GM23338 (cell line): ENCODE data around the gene PADI1. TPM values are rescaled to one million over a fixed set of nuclear protein-coding genes. Genes with fewer than 3 reads are reported as not detected.

ENCODE experiments used
- ATAC-seq: fragments of 200-7000 bp; cut with Tn5 transposase; 3 replicates; pipeline ENCODE4 v1.9.1; 2020
- DNase-seq: peaks from one replicate; pipeline ENCODE4 v3.0.0-alpha.2; 2015; ENCODE audit warnings: low spot score
- H2AFZ ChIP-seq: fragments of 200-600 bp; sonication (generic); 2 replicates; pipeline ENCODE4 v1.8.0; 2016; ENCODE audit warnings: antibody characterized with exemption, mild to moderate bottlenecking, moderate library complexity
- H3F3A ChIP-seq: fragments of 200-600 bp; sonication (generic); replicated peaks from 2 replicates; pipeline ENCODE4 v1.8.0; 2017; ENCODE audit warnings: antibody characterized with exemption, mixed run types, low read depth
- H3K27ac ChIP-seq: fragments of 200-600 bp; sonication (generic); 2 replicates; pipeline ENCODE4 v1.6.1; 2016; ENCODE audit warnings: low read depth
- H3K27me3 ChIP-seq: fragments of 200-600 bp; sonication (generic); 2 replicates; pipeline ENCODE4 v1.8.0; 2016; ENCODE audit warnings: mild to moderate bottlenecking, mixed run types, moderate library complexity; ENCODE audit not compliant: insufficient read depth
- H3K36me3 ChIP-seq: fragments of 200-600 bp; sonication (generic); 2 replicates; pipeline ENCODE4 v1.8.0; 2016; ENCODE audit warnings: mild to moderate bottlenecking; ENCODE audit not compliant: insufficient read depth
- H3K4me1 ChIP-seq: fragments of 200-600 bp; sonication (generic); 2 replicates; pipeline ENCODE4 v1.8.0; 2016; ENCODE audit warnings: mild to moderate bottlenecking, moderate library complexity; ENCODE audit not compliant: insufficient read depth
- H3K4me2 ChIP-seq: fragments of 200-600 bp; sonication (generic); 2 replicates; pipeline ENCODE4 v1.7.1; 2017; ENCODE audit warnings: mixed run types
- H3K4me3 ChIP-seq: fragments of 200-600 bp; sonication (generic); 2 replicates; pipeline ENCODE4 v1.6.1; 2016; ENCODE audit warnings: mixed run types
- H3K79me2 ChIP-seq: fragments of 200-600 bp; sonication (generic); replicated peaks from 2 replicates; pipeline ENCODE4 v1.8.0; 2017; ENCODE audit warnings: mild to moderate bottlenecking; ENCODE audit not compliant: insufficient read depth
- H3K9me2 ChIP-seq: fragments of 200-600 bp; sonication (generic); 2 replicates; pipeline ENCODE4 v1.8.0; 2017; ENCODE audit not compliant: insufficient read depth
- H4K20me1 ChIP-seq: fragments of 200-600 bp; sonication (generic); replicated peaks from 2 replicates; pipeline ENCODE4 v1.8.0; 2017; ENCODE audit warnings: mild to moderate bottlenecking; ENCODE audit not compliant: insufficient read depth
- H3K27ac Mint-ChIP-seq: 2 replicates; pipeline ENCODE4 v1.8.0; 2020; ENCODE audit warnings: inconsistent platforms, mild to moderate bottlenecking, moderate library complexity, mixed read lengths
- H3K27me3 Mint-ChIP-seq: 3 replicates; pipeline ENCODE4 v1.8.0; 2022; ENCODE audit warnings: low read depth, mild to moderate bottlenecking, moderate library complexity, mixed read lengths, inconsistent platforms; ENCODE audit not compliant: insufficient read depth, poor library complexity
- H3K36me3 Mint-ChIP-seq: 3 replicates; pipeline ENCODE4 v1.8.0; 2021; ENCODE audit warnings: low read depth, mild to moderate bottlenecking, inconsistent platforms, moderate library complexity, mixed read lengths
- H3K4me1 Mint-ChIP-seq: 3 replicates; pipeline ENCODE4 v1.8.0; 2020; ENCODE audit warnings: mild to moderate bottlenecking, inconsistent platforms, mixed read lengths
- H3K4me3 Mint-ChIP-seq: 3 replicates; pipeline ENCODE4 v1.8.0; 2021; ENCODE audit warnings: moderate library complexity, mild to moderate bottlenecking, inconsistent platforms, mixed read lengths
- H3K9me3 Mint-ChIP-seq: 3 replicates; pipeline ENCODE4 v1.8.0; 2020; ENCODE audit warnings: moderate library complexity, mild to moderate bottlenecking, inconsistent platforms, mixed read lengths
- CREB1 ChIP-seq: fragments of 250-450 bp; sonication (Bioruptor Pico); IDR thresholded peaks from 2 replicates; pipeline ENCODE4 v1.5.0; 2020; ENCODE audit warnings: low read depth, mild to moderate bottlenecking, moderate library complexity
- EZH2 ChIP-seq: fragments of 200-600 bp; sonication (generic); IDR thresholded peaks from one replicate; pipeline ENCODE4 v1.8.0; 2017; ENCODE audit warnings: antibody characterized with exemption, mild to moderate bottlenecking, low read depth; ENCODE audit not compliant: unreplicated experiment
- EZH2phosphoT487 ChIP-seq: fragments of 200-600 bp; sonication (generic); IDR thresholded peaks from one replicate; pipeline ENCODE4 v1.8.1; 2018; ENCODE audit warnings: antibody characterized with exemption; ENCODE audit not compliant: unreplicated experiment
- JUNB ChIP-seq: IDR thresholded peaks from one replicate; pipeline ENCODE4 v1.6.1; 2016; ENCODE audit warnings: antibody characterized with exemption; ENCODE audit not compliant: unreplicated experiment
- NANOG ChIP-seq: IDR thresholded peaks from 2 replicates; pipeline ENCODE4 v1.6.1; 2016; ENCODE audit warnings: antibody characterized with exemption, borderline replicate concordance
- POLR2AphosphoS5 ChIP-seq: IDR thresholded peaks from 2 replicates; pipeline ENCODE4 v1.6.1; 2016; ENCODE audit warnings: antibody characterized with exemption, low read depth
- STAT1 ChIP-seq: IDR thresholded peaks from one replicate; pipeline ENCODE4 v1.6.1; 2016; ENCODE audit warnings: antibody characterized with exemption; ENCODE audit not compliant: unreplicated experiment
- ZNF114 ChIP-seq: fragments of 250-450 bp; sonication (Bioruptor Pico); IDR thresholded peaks from 2 replicates; pipeline ENCODE4 v1.5.0; 2020; ENCODE audit warnings: mild to moderate bottlenecking, moderate library complexity
- ZNF331 ChIP-seq: fragments of 250-450 bp; sonication (Bioruptor Pico); IDR thresholded peaks from 2 replicates; pipeline ENCODE4 v1.5.0; 2020; ENCODE audit warnings: low read depth, mild to moderate bottlenecking, moderate library complexity
- polyA plus RNA-seq: library from polyadenylated mRNA; unstranded; fragments of >200 nt; fragmentation: Nextera tagmentation; extraction: Ambion mirVana; gene quantifications from 2 replicates; pipeline ENCODE4 v1.2.1, GENCODE V29; 2016
- total RNA-seq: library from RNA; depleted of rRNA; stranded (reverse); fragments of >200 nt; shearing (Covaris generic); gene quantifications from 2 replicates; pipeline ENCODE4 v1.2.3, GENCODE V29; 2014
- TF ChIP-seq, protein P1 (sequence below): IDR thresholded peaks from 2 replicates; pipeline ENCODE4 v1.6.1; 2016; ENCODE audit warnings: antibody characterized with exemption
- TF ChIP-seq, protein P2 (sequence below), 2 experiments: fragments of 200-600 bp in 1 of 2; sonication (generic) in 1 of 2; conservative IDR thresholded peaks; 2 replicates each; pipeline versions ENCODE4 v1.5.1 to v1.6.1; 2016 to 2017; ENCODE audit warnings: antibody characterized with exemption in 2 of 2, low read depth in 2 of 2, mild to moderate bottlenecking in 2 of 2, moderate library complexity in 1 of 2
- TF ChIP-seq, protein P3 (sequence below): fragments of 250-450 bp; sonication (Bioruptor Pico); IDR thresholded peaks from 2 replicates; pipeline ENCODE4 v1.5.0; 2020; ENCODE audit warnings: mild to moderate bottlenecking, moderate library complexity
- TF ChIP-seq, protein P4 (sequence below): IDR thresholded peaks from one replicate; pipeline ENCODE4 v1.6.1; 2018; ENCODE audit warnings: antibody characterized with exemption; ENCODE audit not compliant: unreplicated experiment

PADI1 gene
- total and polyA plus RNA-seq, 2 experiments from 2014 or later = 0.26 to 0.28 TPM

DNA sequence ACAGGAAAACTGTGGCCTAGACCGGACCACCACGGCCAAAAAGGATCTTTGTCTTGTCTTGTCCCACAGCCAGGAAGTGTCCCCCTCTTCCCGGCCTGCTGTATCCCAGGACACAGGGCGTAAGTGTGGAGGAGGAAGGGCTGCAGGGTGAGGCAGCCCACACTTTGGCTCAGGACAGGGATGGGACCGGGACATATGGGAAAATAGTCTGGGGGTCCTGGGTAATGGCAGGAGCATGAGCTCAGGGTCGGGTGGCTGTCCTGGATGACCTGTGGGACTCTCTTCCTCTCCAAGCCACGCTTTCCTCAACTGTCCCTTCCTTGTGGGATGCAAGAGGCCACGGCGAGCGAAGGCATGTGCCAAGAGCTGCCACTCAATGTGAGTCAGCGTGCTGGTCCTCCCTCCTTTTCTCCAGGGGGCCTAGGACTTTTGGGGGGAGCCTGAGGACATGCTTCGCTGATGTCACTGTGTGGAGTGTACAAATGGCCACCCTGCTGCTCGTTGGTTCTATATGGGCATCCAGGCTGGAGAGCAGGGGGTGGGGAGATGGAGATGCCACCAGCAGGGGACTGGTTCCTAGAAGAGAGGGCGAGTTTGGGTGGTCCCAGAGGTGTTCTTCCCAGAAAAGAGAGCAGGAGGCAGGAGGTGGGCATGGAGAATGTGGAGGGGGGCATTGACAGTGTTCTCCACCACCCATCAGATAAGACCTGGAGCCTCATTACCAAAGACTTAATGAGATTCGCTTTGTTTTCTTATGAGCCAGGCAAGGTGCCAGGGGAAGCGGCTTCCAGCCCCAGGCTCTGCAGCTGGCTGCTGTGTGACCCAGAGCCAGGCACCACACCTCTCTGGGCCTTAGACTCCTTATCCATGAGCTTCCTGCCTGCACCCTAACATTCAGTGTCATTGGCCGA, 11.5 kb upstream of the PADI1 start:
- Histone ChIP-seq H3K4me3 (no peak overlapping the region), H3K4me1 (no peaks in the 10 kb centered on the region)

More for the DNA sequence above, 11.5 kb upstream of the PADI1 start:
- H3K27ac Mint-ChIP-seq = no peak overlapping the region
- Histone ChIP-seq H3K27me3 (no peaks in the 10 kb centered on the region), H3K36me3 (no peaks in the 10 kb centered on the region), H3K79me2 (no peaks in the 10 kb centered on the region), H3K27ac (no peak overlapping the region), H3F3A (no peaks in the 10 kb centered on the region), H2AFZ (no peak overlapping the region), H3K4me2 (no peak overlapping the region), H4K20me1 (no peaks in the 10 kb centered on the region), H3K9me2 (no peaks in the 10 kb centered on the region)
- H3K9me3 Mint-ChIP-seq = peaks cover 7% of the 10 kb centered on the region
- H3K4me3 Mint-ChIP-seq = no peak overlapping the region
- peaks cover 8% of the 10 kb centered on the region for H3K4me1 Mint-ChIP-seq
- H3K36me3 Mint-ChIP-seq = no peaks in the 10 kb centered on the region; the same call in 2 of the 3 replicates
- TF ChIP-seq NANOG (no peak), JUNB (no peak), EZH2phosphoT487 (no peak), STAT1 (no peak), CREB1 (CRISPR knock-in tag) (no peak), ZNF331 (CRISPR knock-in tag) (no peak), POLR2AphosphoS5 (no peak), ZNF114 (no peak), EZH2 (no peak)
- TF ChIP-seq, protein P1, sequence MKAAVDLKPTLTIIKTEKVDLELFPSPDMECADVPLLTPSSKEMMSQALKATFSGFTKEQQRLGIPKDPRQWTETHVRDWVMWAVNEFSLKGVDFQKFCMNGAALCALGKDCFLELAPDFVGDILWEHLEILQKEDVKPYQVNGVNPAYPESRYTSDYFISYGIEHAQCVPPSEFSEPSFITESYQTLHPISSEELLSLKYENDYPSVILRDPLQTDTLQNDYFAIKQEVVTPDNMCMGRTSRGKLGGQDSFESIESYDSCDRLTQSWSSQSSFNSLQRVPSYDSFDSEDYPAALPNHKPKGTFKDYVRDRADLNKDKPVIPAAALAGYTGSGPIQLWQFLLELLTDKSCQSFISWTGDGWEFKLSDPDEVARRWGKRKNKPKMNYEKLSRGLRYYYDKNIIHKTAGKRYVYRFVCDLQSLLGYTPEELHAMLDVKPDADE = no peak
- TF ChIP-seq, protein P2, sequence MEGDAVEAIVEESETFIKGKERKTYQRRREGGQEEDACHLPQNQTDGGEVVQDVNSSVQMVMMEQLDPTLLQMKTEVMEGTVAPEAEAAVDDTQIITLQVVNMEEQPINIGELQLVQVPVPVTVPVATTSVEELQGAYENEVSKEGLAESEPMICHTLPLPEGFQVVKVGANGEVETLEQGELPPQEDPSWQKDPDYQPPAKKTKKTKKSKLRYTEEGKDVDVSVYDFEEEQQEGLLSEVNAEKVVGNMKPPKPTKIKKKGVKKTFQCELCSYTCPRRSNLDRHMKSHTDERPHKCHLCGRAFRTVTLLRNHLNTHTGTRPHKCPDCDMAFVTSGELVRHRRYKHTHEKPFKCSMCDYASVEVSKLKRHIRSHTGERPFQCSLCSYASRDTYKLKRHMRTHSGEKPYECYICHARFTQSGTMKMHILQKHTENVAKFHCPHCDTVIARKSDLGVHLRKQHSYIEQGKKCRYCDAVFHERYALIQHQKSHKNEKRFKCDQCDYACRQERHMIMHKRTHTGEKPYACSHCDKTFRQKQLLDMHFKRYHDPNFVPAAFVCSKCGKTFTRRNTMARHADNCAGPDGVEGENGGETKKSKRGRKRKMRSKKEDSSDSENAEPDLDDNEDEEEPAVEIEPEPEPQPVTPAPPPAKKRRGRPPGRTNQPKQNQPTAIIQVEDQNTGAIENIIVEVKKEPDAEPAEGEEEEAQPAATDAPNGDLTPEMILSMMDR (conservative IDR thresholded peaks at IDR 0.05; ENCODE audit: low read depth in 2 of 2) = no peak
- TF ChIP-seq, protein P3, sequence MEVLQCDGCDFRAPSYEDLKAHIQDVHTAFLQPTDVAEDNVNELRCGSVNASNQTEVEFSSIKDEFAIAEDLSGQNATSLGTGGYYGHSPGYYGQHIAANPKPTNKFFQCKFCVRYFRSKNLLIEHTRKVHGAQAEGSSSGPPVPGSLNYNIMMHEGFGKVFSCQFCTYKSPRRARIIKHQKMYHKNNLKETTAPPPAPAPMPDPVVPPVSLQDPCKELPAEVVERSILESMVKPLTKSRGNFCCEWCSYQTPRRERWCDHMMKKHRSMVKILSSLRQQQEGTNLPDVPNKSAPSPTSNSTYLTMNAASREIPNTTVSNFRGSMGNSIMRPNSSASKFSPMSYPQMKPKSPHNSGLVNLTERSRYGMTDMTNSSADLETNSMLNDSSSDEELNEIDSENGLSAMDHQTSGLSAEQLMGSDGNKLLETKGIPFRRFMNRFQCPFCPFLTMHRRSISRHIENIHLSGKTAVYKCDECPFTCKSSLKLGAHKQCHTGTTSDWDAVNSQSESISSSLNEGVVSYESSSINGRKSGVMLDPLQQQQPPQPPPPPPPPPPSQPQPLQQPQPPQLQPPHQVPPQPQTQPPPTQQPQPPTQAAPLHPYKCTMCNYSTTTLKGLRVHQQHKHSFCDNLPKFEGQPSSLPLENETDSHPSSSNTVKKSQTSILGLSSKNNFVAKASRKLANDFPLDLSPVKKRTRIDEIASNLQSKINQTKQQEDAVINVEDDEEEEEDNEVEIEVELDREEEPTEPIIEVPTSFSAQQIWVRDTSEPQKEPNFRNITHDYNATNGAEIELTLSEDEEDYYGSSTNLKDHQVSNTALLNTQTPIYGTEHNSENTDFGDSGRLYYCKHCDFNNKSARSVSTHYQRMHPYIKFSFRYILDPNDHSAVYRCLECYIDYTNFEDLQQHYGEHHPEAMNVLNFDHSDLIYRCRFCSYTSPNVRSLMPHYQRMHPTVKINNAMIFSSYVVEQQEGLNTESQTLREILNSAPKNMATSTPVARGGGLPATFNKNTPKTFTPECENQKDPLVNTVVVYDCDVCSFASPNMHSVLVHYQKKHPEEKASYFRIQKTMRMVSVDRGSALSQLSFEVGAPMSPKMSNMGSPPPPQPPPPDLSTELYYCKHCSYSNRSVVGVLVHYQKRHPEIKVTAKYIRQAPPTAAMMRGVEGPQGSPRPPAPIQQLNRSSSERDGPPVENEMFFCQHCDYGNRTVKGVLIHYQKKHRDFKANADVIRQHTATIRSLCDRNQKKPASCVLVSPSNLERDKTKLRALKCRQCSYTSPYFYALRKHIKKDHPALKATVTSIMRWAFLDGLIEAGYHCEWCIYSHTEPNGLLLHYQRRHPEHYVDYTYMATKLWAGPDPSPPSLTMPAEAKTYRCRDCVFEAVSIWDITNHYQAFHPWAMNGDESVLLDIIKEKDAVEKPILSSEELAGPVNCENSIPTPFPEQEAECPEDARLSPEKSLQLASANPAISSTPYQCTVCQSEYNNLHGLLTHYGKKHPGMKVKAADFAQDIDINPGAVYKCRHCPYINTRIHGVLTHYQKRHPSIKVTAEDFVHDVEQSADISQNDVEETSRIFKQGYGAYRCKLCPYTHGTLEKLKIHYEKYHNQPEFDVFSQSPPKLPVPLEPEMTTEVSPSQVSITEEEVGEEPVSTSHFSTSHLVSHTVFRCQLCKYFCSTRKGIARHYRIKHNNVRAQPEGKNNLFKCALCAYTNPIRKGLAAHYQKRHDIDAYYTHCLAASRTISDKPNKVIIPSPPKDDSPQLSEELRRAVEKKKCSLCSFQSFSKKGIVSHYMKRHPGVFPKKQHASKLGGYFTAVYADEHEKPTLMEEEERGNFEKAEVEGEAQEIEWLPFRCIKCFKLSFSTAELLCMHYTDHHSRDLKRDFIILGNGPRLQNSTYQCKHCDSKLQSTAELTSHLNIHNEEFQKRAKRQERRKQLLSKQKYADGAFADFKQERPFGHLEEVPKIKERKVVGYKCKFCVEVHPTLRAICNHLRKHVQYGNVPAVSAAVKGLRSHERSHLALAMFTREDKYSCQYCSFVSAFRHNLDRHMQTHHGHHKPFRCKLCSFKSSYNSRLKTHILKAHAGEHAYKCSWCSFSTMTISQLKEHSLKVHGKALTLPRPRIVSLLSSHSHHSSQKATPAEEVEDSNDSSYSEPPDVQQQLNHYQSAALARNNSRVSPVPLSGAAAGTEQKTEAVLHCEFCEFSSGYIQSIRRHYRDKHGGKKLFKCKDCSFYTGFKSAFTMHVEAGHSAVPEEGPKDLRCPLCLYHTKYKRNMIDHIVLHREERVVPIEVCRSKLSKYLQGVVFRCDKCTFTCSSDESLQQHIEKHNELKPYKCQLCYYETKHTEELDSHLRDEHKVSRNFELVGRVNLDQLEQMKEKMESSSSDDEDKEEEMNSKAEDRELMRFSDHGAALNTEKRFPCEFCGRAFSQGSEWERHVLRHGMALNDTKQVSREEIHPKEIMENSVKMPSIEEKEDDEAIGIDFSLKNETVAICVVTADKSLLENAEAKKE (CRISPR knock-in tag) = no peak
- TF ChIP-seq, protein P4, sequence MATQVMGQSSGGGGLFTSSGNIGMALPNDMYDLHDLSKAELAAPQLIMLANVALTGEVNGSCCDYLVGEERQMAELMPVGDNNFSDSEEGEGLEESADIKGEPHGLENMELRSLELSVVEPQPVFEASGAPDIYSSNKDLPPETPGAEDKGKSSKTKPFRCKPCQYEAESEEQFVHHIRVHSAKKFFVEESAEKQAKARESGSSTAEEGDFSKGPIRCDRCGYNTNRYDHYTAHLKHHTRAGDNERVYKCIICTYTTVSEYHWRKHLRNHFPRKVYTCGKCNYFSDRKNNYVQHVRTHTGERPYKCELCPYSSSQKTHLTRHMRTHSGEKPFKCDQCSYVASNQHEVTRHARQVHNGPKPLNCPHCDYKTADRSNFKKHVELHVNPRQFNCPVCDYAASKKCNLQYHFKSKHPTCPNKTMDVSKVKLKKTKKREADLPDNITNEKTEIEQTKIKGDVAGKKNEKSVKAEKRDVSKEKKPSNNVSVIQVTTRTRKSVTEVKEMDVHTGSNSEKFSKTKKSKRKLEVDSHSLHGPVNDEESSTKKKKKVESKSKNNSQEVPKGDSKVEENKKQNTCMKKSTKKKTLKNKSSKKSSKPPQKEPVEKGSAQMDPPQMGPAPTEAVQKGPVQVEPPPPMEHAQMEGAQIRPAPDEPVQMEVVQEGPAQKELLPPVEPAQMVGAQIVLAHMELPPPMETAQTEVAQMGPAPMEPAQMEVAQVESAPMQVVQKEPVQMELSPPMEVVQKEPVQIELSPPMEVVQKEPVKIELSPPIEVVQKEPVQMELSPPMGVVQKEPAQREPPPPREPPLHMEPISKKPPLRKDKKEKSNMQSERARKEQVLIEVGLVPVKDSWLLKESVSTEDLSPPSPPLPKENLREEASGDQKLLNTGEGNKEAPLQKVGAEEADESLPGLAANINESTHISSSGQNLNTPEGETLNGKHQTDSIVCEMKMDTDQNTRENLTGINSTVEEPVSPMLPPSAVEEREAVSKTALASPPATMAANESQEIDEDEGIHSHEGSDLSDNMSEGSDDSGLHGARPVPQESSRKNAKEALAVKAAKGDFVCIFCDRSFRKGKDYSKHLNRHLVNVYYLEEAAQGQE = no peak
- DNase-seq (no peak), ATAC-seq (no peak)
- peaks cover 9% of the 10 kb centered on the region for H3K27me3 Mint-ChIP-seq
